HUES48 (cell line): Measurements from ENCODE around the gene GPR65.
"Not testable (repeated sequence)": the region's sequence is repeated elsewhere in the genome, so short reads cannot be mapped to it uniquely, and the experiment has no call there.

Experiments
- H3K27ac ChIP-seq: one replicate; pipeline ENCODE4 v1.7.0; 2013; ENCODE audit warnings: low read depth, low read length, inconsistent platforms
- H3K27me3 ChIP-seq: 2 replicates; pipeline ENCODE4 v1.6.1; 2013; ENCODE audit warnings: mild to moderate bottlenecking, low read length; ENCODE audit not compliant: control insufficient read depth, insufficient read depth
- H3K36me3 ChIP-seq: 2 replicates; pipeline ENCODE4 v1.6.1; 2013; ENCODE audit warnings: low read length; ENCODE audit not compliant: control insufficient read depth, insufficient read depth
- H3K4me1 ChIP-seq: 2 replicates; pipeline ENCODE4 v1.6.1; 2013; ENCODE audit warnings: mild to moderate bottlenecking, low read length; ENCODE audit not compliant: control insufficient read depth, insufficient read depth
- H3K4me3 ChIP-seq: 2 replicates; pipeline ENCODE4 v1.5.1; 2013; ENCODE audit warnings: mild to moderate bottlenecking, low read depth, low read length
- H3K9ac ChIP-seq: 2 replicates; pipeline ENCODE4 v1.6.1; 2013; ENCODE audit warnings: mild to moderate bottlenecking, low read depth, low read length, moderate library complexity
- H3K9me3 ChIP-seq: 2 replicates; pipeline ENCODE4 v1.6.1; 2013; ENCODE audit warnings: low read length; ENCODE audit not compliant: control insufficient read depth, insufficient read depth

The GPR65 gene

GRCh38 chr14:88023658-88024187 lies 18.8 kb downstream of the GPR65 start:
- Histone ChIP-seq H3K27ac (peak overlapping the region; percentile 76), H3K36me3 (no peaks in the 10 kb centered on the region), H3K9me3 (no peaks in the 10 kb centered on the region), H3K9ac (no peak overlapping the region), H3K4me3 (no peak overlapping the region; the same call in 1 of the 2 replicates), H3K4me1 (peaks cover 11% of the 10 kb centered on the region), H3K27me3 (no peaks in the 10 kb centered on the region)

- peaks cover 11% of the 10 kb centered on the region for H3K4me1 ChIP-seq
- not testable (repeated sequence) for H3K27me3 ChIP-seq, H3K9me3 ChIP-seq, H3K9ac ChIP-seq, H3K4me3 ChIP-seq, H3K36me3 ChIP-seq
- H3K27ac ChIP-seq = peak overlapping the region; percentile 76
Observed at GRCh38 chr14:88024252-88025086, 19.5 kb downstream of the GPR65 start.

- Histone ChIP-seq H3K27ac (peak overlapping the region; percentile 66), H3K27me3 (no peaks in the 10 kb centered on the region), H3K4me3 (no peak overlapping the region), H3K36me3 (no peaks in the 10 kb centered on the region), H3K9me3 (no peaks in the 10 kb centered on the region), H3K9ac (no peak overlapping the region), H3K4me1 (peaks cover 11% of the 10 kb centered on the region)
Observed at GRCh38 chr14:88025313-88025712, 20.4 kb downstream of the GPR65 start.

GRCh38 chr14:88026890-88027289 lies 22.0 kb downstream of the GPR65 start:
- Histone ChIP-seq H3K9me3 (no peaks in the 10 kb centered on the region), H3K4me1 (peaks cover 11% of the 10 kb centered on the region), H3K27me3 (no peaks in the 10 kb centered on the region), H3K27ac (no peak overlapping the region), H3K4me3 (no peak overlapping the region), H3K9ac (no peak overlapping the region), H3K36me3 (no peaks in the 10 kb centered on the region)

GRCh38 chr14:88029500-88029899 lies 24.6 kb downstream of the GPR65 start:
- no peak overlapping the region for H3K9ac ChIP-seq
- H3K36me3 ChIP-seq = no peaks in the 10 kb centered on the region
- H3K4me1 ChIP-seq = no peaks in the 10 kb centered on the region
- H3K4me3 ChIP-seq = no peak overlapping the region
- no peaks in the 10 kb centered on the region for H3K27me3 ChIP-seq
- no peak overlapping the region for H3K27ac ChIP-seq
- no peaks in the 10 kb centered on the region for H3K9me3 ChIP-seq

GRCh38 chr14:88030079-88030478 lies 25.1 kb downstream of the GPR65 start:
- Histone ChIP-seq H3K27ac (no peak overlapping the region), H3K36me3 (no peaks in the 10 kb centered on the region), H3K9me3 (no peaks in the 10 kb centered on the region), H3K9ac (no peak overlapping the region), H3K27me3 (no peaks in the 10 kb centered on the region), H3K4me3 (no peak overlapping the region), H3K4me1 (no peaks in the 10 kb centered on the region)

GRCh38 chr14:88030892-88031291 lies 26.0 kb downstream of the GPR65 start:
- no peak overlapping the region for H3K4me3 ChIP-seq
- no peaks in the 10 kb centered on the region for H3K36me3 ChIP-seq
- H3K27me3 ChIP-seq = no peaks in the 10 kb centered on the region
- no peak overlapping the region for H3K9ac ChIP-seq
- H3K9me3 ChIP-seq = no peaks in the 10 kb centered on the region
- H3K27ac ChIP-seq = no peak overlapping the region
- H3K4me1 ChIP-seq = no peaks in the 10 kb centered on the region

GRCh38 chr14:88032373-88032772 lies 27.4 kb downstream of the GPR65 start:
- H3K4me3 ChIP-seq = no peak overlapping the region
- H3K36me3 ChIP-seq = no peaks in the 10 kb centered on the region
- H3K9ac ChIP-seq = no peak overlapping the region
- H3K27ac ChIP-seq = no peak overlapping the region
- no peaks in the 10 kb centered on the region for H3K9me3 ChIP-seq
- peaks cover 11% of the 10 kb centered on the region; the same call in 1 of the 2 replicates for H3K4me1 ChIP-seq
- H3K27me3 ChIP-seq = no peaks in the 10 kb centered on the region

- Histone ChIP-seq H3K4me3 (no peak overlapping the region), H3K9me3 (no peaks in the 10 kb centered on the region), H3K27me3 (no peaks in the 10 kb centered on the region), H3K9ac (no peak overlapping the region), H3K4me1 (peaks cover 15% of the 10 kb centered on the region), H3K36me3 (no peaks in the 10 kb centered on the region), H3K27ac (no peak overlapping the region)
Observed at GRCh38 chr14:88034076-88034475, 29.1 kb downstream of the GPR65 start.

- Histone ChIP-seq H3K4me1 (peaks cover 15% of the 10 kb centered on the region), H3K27me3 (no peaks in the 10 kb centered on the region), H3K36me3 (no peaks in the 10 kb centered on the region), H3K9ac (no peak overlapping the region), H3K27ac (peak overlapping the region; percentile 37), H3K9me3 (no peaks in the 10 kb centered on the region), H3K4me3 (no peak overlapping the region)
Observed at GRCh38 chr14:88036422-88036821, 31.5 kb downstream of the GPR65 start.

- peaks cover 15% of the 10 kb centered on the region for H3K4me1 ChIP-seq
- H3K4me3 ChIP-seq = no peak overlapping the region
- no peaks in the 10 kb centered on the region for H3K9me3 ChIP-seq
- H3K36me3 ChIP-seq = no peaks in the 10 kb centered on the region
- no peaks in the 10 kb centered on the region for H3K27me3 ChIP-seq
- H3K27ac ChIP-seq = peak overlapping the region; percentile 5
- H3K9ac ChIP-seq = no peak overlapping the region
Observed at GRCh38 chr14:88037325-88037724, 32.4 kb downstream of the GPR65 start.
